Measurements from ENCODE around the gene KCNH4. TPM values are rescaled to one million over a fixed set of nuclear protein-coding genes. Genes with fewer than 3 reads are reported as not detected.

The KCNH4 gene
- total RNA-seq, 1 experiment from 2014 or later: 1.5 TPM

- ATAC-seq: peak; percentile 50
- ChIA-PET CTCF (interaction anchor here (0.7 kb wide), 1 partner anchor 82 kb away, joined by 5 read pairs; no protein-coding TSS in a partner anchor), POLR2A (interaction anchor here (0.6 kb wide), 1 partner anchor 21 kb away, joined by 3 read pairs; no protein-coding TSS in a partner anchor)
- no peak for DNase-seq (ENCODE audit: low read depth, low spot score)
- H3K4me3 ChIP-seq (ENCODE audit: low read depth in 2 of 2, low read length in 2 of 2): no peak overlapping the region
- peaks cover 27% of the 10 kb centered on the region for H3K4me1 ChIP-seq (ENCODE audit: control insufficient read depth, insufficient read depth, low read length)
- no TSS peak for BruUV-seq (replicated peaks)
- H3K36me3 ChIP-seq (ENCODE audit: control insufficient read depth, insufficient read depth, low read length): peaks cover 3% of the 10 kb centered on the region; the same call in 1 of the 2 replicates
- in situ Hi-C loops (cut with HindIII; ENCODE audit: low pct_unique_long_range_greater_than_20kb, low sequenced_read_pairs): no loop called here
- no peaks in the 10 kb centered on the region for H3K9me3 ChIP-seq (ENCODE audit: control insufficient read depth, insufficient read depth, low read depth, low read length)
- H3K27me3 ChIP-seq (ENCODE audit: control insufficient read depth, insufficient read depth, low read length): no peaks in the 10 kb centered on the region
- TF ChIP-seq SIN3A (IDR thresholded peaks at IDR 0.05; ENCODE audit: borderline replicate concordance, insufficient read depth, low read depth, low read length): no peak
- no peak for TF ChIP-seq POLR2AphosphoS5 (IDR thresholded peaks at IDR 0.05; ENCODE audit: low read depth, low read length)
- no peak for TF ChIP-seq CTCF (IDR thresholded peaks at IDR 0.05)
- no peak for TF ChIP-seq REST (IDR thresholded peaks at IDR 0.05; ENCODE audit: insufficient read depth in 1 of 2, low read depth in 2 of 2, low read length in 1 of 2)
- TF ChIP-seq TCF7L2 (IDR thresholded peaks at IDR 0.05; ENCODE audit: low read depth, low read length): no peak
- intact Hi-C loops (cut with micrococcal nuclease; ENCODE audit: unreplicated experiment): no loop called here
- peak overlapping the region; percentile 85 for H3K27ac ChIP-seq (ENCODE audit: low read length)
Measured at GRCh38 chr17:42227849-42228700, 47.1 kb upstream of the KCNH4 start.

GRCh38 chr17:42225646-42226045 is 44.7 kb upstream of the KCNH4 start:
- DNase-seq (ENCODE audit: low read depth, low spot score) (no peak), ATAC-seq (no peak)
- CTCF ChIA-PET: no interaction called here
- POLR2A ChIA-PET: no interaction called here
- peaks cover 3% of the 10 kb centered on the region; the same call in 1 of the 2 replicates for H3K36me3 ChIP-seq (ENCODE audit: control insufficient read depth, insufficient read depth, low read length)
- H3K27me3 ChIP-seq (ENCODE audit: control insufficient read depth, insufficient read depth, low read length): no peaks in the 10 kb centered on the region
- no peaks in the 10 kb centered on the region for H3K9me3 ChIP-seq (ENCODE audit: control insufficient read depth, insufficient read depth, low read depth, low read length)
- in situ Hi-C loops (cut with HindIII; ENCODE audit: low pct_unique_long_range_greater_than_20kb, low sequenced_read_pairs): no loop called here
- no peak overlapping the region for H3K27ac ChIP-seq (ENCODE audit: low read length)
- BruUV-seq (replicated peaks): no TSS peak
- H3K4me3 ChIP-seq (ENCODE audit: low read depth in 2 of 2, low read length in 2 of 2): no peak overlapping the region
- intact Hi-C loops (cut with micrococcal nuclease; ENCODE audit: unreplicated experiment): no loop called here
- peaks cover 23% of the 10 kb centered on the region for H3K4me1 ChIP-seq (ENCODE audit: control insufficient read depth, insufficient read depth, low read length)
- no peak for TF ChIP-seq TCF7L2 (IDR thresholded peaks at IDR 0.05; ENCODE audit: low read depth, low read length)
- no peak for TF ChIP-seq POLR2AphosphoS5 (IDR thresholded peaks at IDR 0.05; ENCODE audit: low read depth, low read length)
- no peak for TF ChIP-seq REST (IDR thresholded peaks at IDR 0.05; ENCODE audit: insufficient read depth in 1 of 2, low read depth in 2 of 2, low read length in 1 of 2)
- no peak for TF ChIP-seq CTCF (IDR thresholded peaks at IDR 0.05)
- no peak for TF ChIP-seq SIN3A (IDR thresholded peaks at IDR 0.05; ENCODE audit: borderline replicate concordance, insufficient read depth, low read depth, low read length)

All from Panc1 (cell line).